ENCODE results near the gene RTKN.

DNA sequence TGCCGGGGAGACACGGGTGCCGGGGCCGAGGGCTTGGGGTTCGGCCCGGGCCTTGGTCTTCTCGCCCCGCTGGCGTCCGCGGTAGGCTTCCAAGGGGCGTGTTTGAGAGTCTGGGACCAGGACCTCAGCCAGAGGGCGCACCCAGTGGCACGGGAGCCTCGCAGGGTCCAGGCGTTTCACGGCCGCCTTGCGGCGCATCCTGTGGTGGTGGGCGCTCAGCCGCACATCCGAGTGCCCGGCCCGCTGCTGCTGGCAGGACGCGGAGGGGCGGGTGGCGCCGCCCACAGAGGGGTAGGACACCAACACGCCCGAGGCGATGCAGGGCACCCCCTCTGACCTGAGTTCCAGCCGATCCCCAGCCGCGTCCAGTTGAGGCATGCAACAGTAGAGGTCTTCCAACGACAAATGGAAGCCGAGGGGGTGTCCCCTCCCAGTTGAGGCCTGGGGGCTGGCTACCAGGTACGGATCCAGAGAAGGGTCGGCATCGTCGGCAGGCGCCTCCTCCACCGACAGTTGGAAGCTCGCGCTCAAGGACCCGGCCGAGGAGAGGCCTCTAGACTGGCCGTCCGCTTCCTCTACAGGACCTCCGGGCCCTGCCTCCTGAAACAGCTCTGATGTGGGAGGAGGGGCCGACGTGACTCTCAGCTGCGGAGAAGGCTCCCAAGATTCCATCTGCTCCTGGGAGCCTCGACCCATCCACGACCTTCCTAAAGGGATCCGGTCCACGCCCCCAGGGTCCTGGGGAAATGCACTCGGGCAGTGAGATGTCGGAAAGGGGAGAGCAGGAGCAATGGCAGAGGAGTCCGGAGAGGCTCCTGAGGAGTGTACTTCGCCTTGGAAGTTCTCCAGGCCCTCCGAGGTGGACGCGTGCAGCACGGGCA, 26.6 kb downstream of the RTKN start:
- TF ChIP-seq GATA2 (IDR thresholded peaks at IDR 0.05; ENCODE audit: low read depth, low read length) (no peak), GATA3 (IDR thresholded peaks at IDR 0.05; ENCODE audit: low read depth, low read length) (no peak)

Measured in SH-SY5Y (cell line).